HCT116 (cell line): Measurements from ENCODE around the gene MYRFL. TPM values are rescaled to one million over a fixed set of nuclear protein-coding genes. Genes with fewer than 3 reads are reported as not detected.

Source experiments
- ATAC-seq: fragments of 200-7000 bp; cut with Tn5 transposase; 2 replicates; pipeline ENCODE4 v1.9.1; 2020; ENCODE audit warnings: mild to moderate bottlenecking, moderate library complexity
- BruUV-seq: library from RNA; stranded (reverse); fragments of 400-500 nt; replicated peaks from 2 replicates; lab custom pipeline; 2021; lab: Mats Ljungman, UMichigan
- CTCF ChIA-PET: fragments of 300-600 bp; sonication (Branson Sonifier 250); formaldehyde crosslinking; loops from one replicate; lab custom pipeline; 2021; ENCODE audit warnings: antibody characterized with exemption; lab: Charles Lee
- POLR2A ChIA-PET: fragments of 300-600, 350-600 bp; sonication (Branson Sonifier 250); formaldehyde crosslinking; loops from one replicate; lab custom pipeline; 2021; ENCODE audit warnings: antibody characterized with exemption; lab: Charles Lee
- RAD21 ChIA-PET, 2 experiments: fragments of 300-600 bp; sonication (Branson Sonifier 250); formaldehyde crosslinking; loops; one replicate each; lab custom pipeline; 2023; ENCODE audit warnings: low total read pairs in 2 of 2; ENCODE audit not compliant: uncharacterized antibody in 2 of 2, unreplicated experiment in 2 of 2, low non-redundant PET in 1 of 2; lab: Charles Lee
- DNase-seq: peaks from one replicate; pipeline ENCODE4 v3.0.0-alpha.2; 2010; ENCODE audit warnings: low read depth, low spot score
- H2AFZ ChIP-seq: fragments of 200-600 bp; shearing (Covaris generic), sonication (generic); 2 replicates; pipeline ENCODE4 v1.6.1; 2017; ENCODE audit warnings: low read depth, mixed run types, mixed read lengths, antibody characterized with exemption, low read length; ENCODE audit not compliant: poor library complexity, severe bottlenecking
- H3K27ac ChIP-seq: 2 replicates; pipeline ENCODE4 v1.5.1; 2012; ENCODE audit warnings: low read depth, low read length
- H3K27me3 ChIP-seq: fragments of 200-600 bp; sonication (generic); 2 replicates; pipeline ENCODE4 v1.6.1; 2016; ENCODE audit warnings: mixed run types, low read length, mixed read lengths; ENCODE audit not compliant: insufficient read depth
- H3K36me3 ChIP-seq, 2 experiments: fragments of 200-500 bp in 1 of 2; fragments of 200-600 bp in 1 of 2; sonication (Bioruptor generic) in 1 of 2; sonication (generic) in 1 of 2; 2 replicates each; pipeline versions ENCODE4 v1.5.1 to v1.6.1; 2014 to 2016; ENCODE audit warnings: low read length in 2 of 2, inconsistent platforms in 1 of 2, mixed read lengths in 1 of 2, mixed run types in 1 of 2; ENCODE audit not compliant: insufficient read depth in 2 of 2, control insufficient read depth in 1 of 2
- H3K4me1 ChIP-seq, 2 experiments: fragments of 200-600 bp in 1 of 2; sonication (generic) in 1 of 2; 2 replicates each; pipeline versions ENCODE4 v1.5.1 to v1.6.1; 2012 to 2017; ENCODE audit warnings: low read length in 2 of 2, inconsistent platforms in 1 of 2, mild to moderate bottlenecking in 1 of 2, mixed read lengths in 1 of 2, mixed run types in 1 of 2, moderate library complexity in 1 of 2; ENCODE audit not compliant: insufficient read depth in 2 of 2, control insufficient read depth in 1 of 2
- H3K4me2 ChIP-seq: fragments of 200-600 bp; sonication (generic); 2 replicates; pipeline ENCODE4 v1.6.1; 2017; ENCODE audit warnings: mixed run types, low read length, mixed read lengths
- H3K4me3 ChIP-seq, 2 experiments: fragments of 200-600 bp in 1 of 2; sonication (generic) in 1 of 2; replicated peaks in 1 of 2; 2 replicates each; pipeline ENCODE4 v1.5.1; 2011 to 2016; ENCODE audit warnings: low read length in 2 of 2, control low read depth in 1 of 2, low read depth in 1 of 2, mild to moderate bottlenecking in 1 of 2, mixed read lengths in 1 of 2, mixed run types in 1 of 2
- H3K79me2 ChIP-seq: fragments of 200-600 bp; sonication (generic); 2 replicates; pipeline ENCODE4 v1.6.1; 2017; ENCODE audit warnings: mild to moderate bottlenecking, mixed run types, low read length, moderate library complexity, mixed read lengths; ENCODE audit not compliant: insufficient read depth
- H3K9ac ChIP-seq: fragments of 200-600 bp; sonication (generic); 2 replicates; pipeline ENCODE4 v1.6.1; 2016; ENCODE audit warnings: low read length, mixed read lengths
- H3K9me2 ChIP-seq: fragments of 200-600 bp; sonication (generic), shearing (Covaris generic); 2 replicates; pipeline ENCODE4 v1.6.1; 2017; ENCODE audit warnings: mixed run types, mild to moderate bottlenecking, moderate library complexity; ENCODE audit not compliant: insufficient read depth
- H3K9me3 ChIP-seq, 2 experiments: fragments of 200-500 bp in 1 of 2; fragments of 200-600 bp in 1 of 2; sonication (Bioruptor generic) in 1 of 2; sonication (generic) in 1 of 2; 2 replicates each; pipeline ENCODE4 v1.6.1; 2014 to 2017; ENCODE audit warnings: low read length in 2 of 2, mixed read lengths in 2 of 2, inconsistent platforms in 1 of 2, low read depth in 1 of 2, mild to moderate bottlenecking in 1 of 2, mixed run types in 1 of 2, moderate library complexity in 1 of 2; ENCODE audit not compliant: control insufficient read depth in 1 of 2, insufficient read depth in 1 of 2
- H4K20me1 ChIP-seq: fragments of 200-600 bp; sonication (generic), shearing (Covaris generic); 2 replicates; pipeline ENCODE4 v1.6.1; 2017; ENCODE audit warnings: mixed run types, mild to moderate bottlenecking, moderate library complexity; ENCODE audit not compliant: insufficient read depth
- ELF1 ChIP-seq: IDR thresholded peaks from 2 replicates; pipeline ENCODE4 v1.6.1; 2012; ENCODE audit warnings: low read depth, borderline replicate concordance
- EZH2 ChIP-seq: fragments of 200-600 bp; sonication (generic); IDR thresholded peaks from 2 replicates; pipeline ENCODE4 v1.6.1; 2017; ENCODE audit warnings: antibody characterized with exemption, mixed run types
- EZH2phosphoT487 ChIP-seq: fragments of 200-600 bp; IDR thresholded peaks from 2 replicates; pipeline ENCODE4 v1.6.1; 2018; ENCODE audit warnings: antibody characterized with exemption, borderline replicate concordance
- POLR2AphosphoS5 ChIP-seq: IDR thresholded peaks from 2 replicates; pipeline ENCODE4 v1.6.1; 2011; ENCODE audit warnings: mild to moderate bottlenecking, low read depth, low read length, moderate library complexity
- REST ChIP-seq: IDR thresholded peaks from 2 replicates; pipeline ENCODE4 v1.6.1; 2012; ENCODE audit warnings: low read depth
- SIN3A ChIP-seq: IDR thresholded peaks from 2 replicates; pipeline ENCODE4 v1.6.1; 2012; ENCODE audit warnings: low read depth
- ZFX ChIP-seq: fragments of 450-650 bp; IDR thresholded peaks from 2 replicates; pipeline ENCODE4 v1.6.1; 2017
- intact Hi-C: fragments of 100-400 bp; cut with micrococcal nuclease; formaldehyde crosslinking; loops from 2 replicates; pipeline ENCODE4 v1.10.0; 2022
- total RNA-seq: library from RNA; stranded (reverse); gene quantifications from one replicate; pipeline ENCODE4 v1.2.1, GENCODE V29; 2021; ENCODE audit not compliant: unreplicated experiment

The MYRFL gene
- total RNA-seq, 1 experiment from 2014 or later, result 0.30 TPM

- TF ChIP-seq EZH2, result no peak
- TF ChIP-seq SIN3A, result no peak
- TF ChIP-seq ELF1, result no peak
Measured at GRCh38 chr12:69904777-69905176, 79.8 kb downstream of the MYRFL start (continued).

GRCh38 chr12:69905801-69906200 is 80.8 kb downstream of the MYRFL start:
- Histone ChIP-seq H2AFZ (no peak overlapping the region), H3K4me2 (no peak overlapping the region), H3K79me2 (no peaks in the 10 kb centered on the region), H3K4me3 (no peak overlapping the region), H3K9me2 (no peaks in the 10 kb centered on the region), H3K4me1 (no peaks in the 10 kb centered on the region), H4K20me1 (no peaks in the 10 kb centered on the region), H3K36me3 (no peaks in the 10 kb centered on the region), H3K9me3 (no peaks in the 10 kb centered on the region), H3K27me3 (no peaks in the 10 kb centered on the region), H3K9ac (no peak overlapping the region), H3K27ac (no peak overlapping the region)
- ATAC-seq (no peak), DNase-seq (no peak)
- BruUV-seq, result no TSS peak
- ChIA-PET POLR2A (no interaction called here), RAD21 (no interaction called here), CTCF (no interaction called here)
- no peak for TF ChIP-seq EZH2
- no peak for TF ChIP-seq POLR2AphosphoS5
- TF ChIP-seq ZFX, result no peak
- no peak for TF ChIP-seq REST
- TF ChIP-seq EZH2phosphoT487, result no peak
- intact Hi-C loops, result loop anchor here (10.0 kb wide), 1 partner anchor 459 kb away; the partner anchor contains the start of gene KCNMB4
